Caco-2 (cell line): ENCODE data around the gene TENM3. TPM values are rescaled to one million over a fixed set of nuclear protein-coding genes. Genes with fewer than 3 reads are reported as not detected.

Experiments
- BruUV-seq: library from RNA; stranded (reverse); fragments of 400-500 nt; replicated peaks from 2 replicates; lab custom pipeline; 2021; lab: Mats Ljungman, UMichigan
- CTCF ChIA-PET: fragments of 300-600 bp; sonication (Branson Sonifier 250); formaldehyde crosslinking; loops from one replicate; lab custom pipeline; 2022; ENCODE audit warnings: antibody characterized with exemption; lab: Charles Lee
- POLR2A ChIA-PET: fragments of 300-600 bp; sonication (Branson Sonifier 250); formaldehyde crosslinking; loops from one replicate; lab custom pipeline; 2022; ENCODE audit warnings: antibody characterized with exemption; lab: Charles Lee
- DNase-seq, 2 experiments: peaks; one replicate each; pipeline versions ENCODE4 v3.0.0 to v3.0.0-alpha.2; 2020 to 2022
- H3K27me3 ChIP-seq: replicated peaks from 2 replicates; pipeline ENCODE4 v1.6.0; 2011; ENCODE audit warnings: low read length; ENCODE audit not compliant: control insufficient read depth, insufficient read depth
- H3K36me3 ChIP-seq: 2 replicates; pipeline ENCODE4 v1.5.1; 2011; ENCODE audit warnings: low read length; ENCODE audit not compliant: control insufficient read depth, insufficient read depth
- H3K4me1 ChIP-seq: fragments of 250-450 bp; sonication (Bioruptor Pico); 2 replicates; pipeline ENCODE4 v1.5.1; 2020; ENCODE audit warnings: mild to moderate bottlenecking
- H3K4me3 ChIP-seq: 2 replicates; pipeline ENCODE4 v1.5.1; 2011; ENCODE audit warnings: low read depth, mild to moderate bottlenecking, control low read depth, low read length
- H3K9me3 ChIP-seq: fragments of 250-450 bp; sonication (Bioruptor Pico); 2 replicates; pipeline ENCODE4 v1.5.1; 2020; ENCODE audit warnings: mild to moderate bottlenecking, moderate library complexity
- H3K27ac Mint-ChIP-seq: one replicate; pipeline ENCODE4 v1.8.0; 2022; ENCODE audit warnings: mixed read lengths; ENCODE audit not compliant: unreplicated experiment
- H3K27me3 Mint-ChIP-seq: one replicate; pipeline ENCODE4 v1.8.0; 2022; ENCODE audit warnings: mixed read lengths; ENCODE audit not compliant: insufficient read depth, unreplicated experiment
- H3K36me3 Mint-ChIP-seq: one replicate; pipeline ENCODE4 v1.8.0; 2022; ENCODE audit warnings: mild to moderate bottlenecking, mixed read lengths; ENCODE audit not compliant: insufficient read depth, unreplicated experiment
- H3K4me1 Mint-ChIP-seq: one replicate; pipeline ENCODE4 v1.8.0; 2022; ENCODE audit warnings: low read depth, mixed read lengths; ENCODE audit not compliant: unreplicated experiment
- H3K4me3 Mint-ChIP-seq: one replicate; pipeline ENCODE4 v1.8.0; 2022; ENCODE audit warnings: mild to moderate bottlenecking, moderate library complexity, mixed read lengths; ENCODE audit not compliant: unreplicated experiment
- H3K9me3 Mint-ChIP-seq: one replicate; pipeline ENCODE4 v1.8.0; 2022; ENCODE audit warnings: mixed read lengths; ENCODE audit not compliant: unreplicated experiment
- CTCF ChIP-seq, 2 experiments: fragments of 200-600 bp in 1 of 2; IDR thresholded peaks; 1 replicate in 1 of 2; 2 replicates in 1 of 2; pipeline versions ENCODE4 v1.5.1 to v1.8.0; 2011 to 2022; ENCODE audit warnings: antibody characterized with exemption in 1 of 2, control low read depth in 1 of 2, inconsistent platforms in 1 of 2, low read depth in 1 of 2, low read length in 1 of 2, mild to moderate bottlenecking in 1 of 2, moderate library complexity in 1 of 2; ENCODE audit not compliant: insufficient read depth in 1 of 2, severe bottlenecking in 1 of 2, unreplicated experiment in 1 of 2
- intact Hi-C: fragments of 100-400 bp; cut with micrococcal nuclease; formaldehyde crosslinking; loops from one replicate; pipeline ENCODE4 v1.10.0; 2022; ENCODE audit not compliant: unreplicated experiment
- total RNA-seq: library from RNA; stranded (reverse); gene quantifications from 2 replicates; pipeline ENCODE4 v1.2.3, GENCODE V29; 2022

Gene TENM3
- total RNA-seq, 1 experiment from 2014 or later: 94.7 TPM

GRCh38 chr4:182548156-182548555, 305.0 kb downstream of the TENM3 start:
- H3K27ac Mint-ChIP-seq: no peak overlapping the region
- DNase-seq: no peak
- POLR2A ChIA-PET: no interaction called here
- CTCF ChIA-PET: no interaction called here
- H3K9me3 ChIP-seq: no peaks in the 10 kb centered on the region
- no peaks in the 10 kb centered on the region for H3K9me3 Mint-ChIP-seq
- no peaks in the 10 kb centered on the region for H3K27me3 Mint-ChIP-seq
- H3K4me3 Mint-ChIP-seq: no peak overlapping the region
- intact Hi-C loops: no loop called here
- no peak for TF ChIP-seq CTCF (IDR thresholded peaks at IDR 0.05; ENCODE audit: insufficient read depth in 1 of 2, low read depth in 1 of 2, low read length in 1 of 2, severe bottlenecking in 1 of 2, unreplicated experiment in 1 of 2)
- H3K4me3 ChIP-seq: no peak overlapping the region
- H3K27me3 ChIP-seq: no peaks in the 10 kb centered on the region
- peaks cover 9% of the 10 kb centered on the region for H3K36me3 Mint-ChIP-seq
- no TSS peak for BruUV-seq
- H3K4me1 Mint-ChIP-seq: peaks cover 5% of the 10 kb centered on the region
- H3K4me1 ChIP-seq: no peaks in the 10 kb centered on the region
- H3K36me3 ChIP-seq: no peaks in the 10 kb centered on the region; the same call in 1 of the 2 replicates

- Mint-ChIP-seq H3K9me3 (no peaks in the 10 kb centered on the region), H3K36me3 (peaks cover 7% of the 10 kb centered on the region), H3K4me1 (peaks cover 12% of the 10 kb centered on the region), H3K4me3 (no peak overlapping the region), H3K27me3 (no peaks in the 10 kb centered on the region), H3K27ac (no peak overlapping the region)
- no peaks in the 10 kb centered on the region for H3K27me3 ChIP-seq
- no peak for TF ChIP-seq CTCF (IDR thresholded peaks at IDR 0.05; ENCODE audit: insufficient read depth in 1 of 2, low read depth in 1 of 2, low read length in 1 of 2, severe bottlenecking in 1 of 2, unreplicated experiment in 1 of 2)
- intact Hi-C loops: no loop called here
- DNase-seq: no peak
- no peaks in the 10 kb centered on the region for H3K4me1 ChIP-seq
- no peaks in the 10 kb centered on the region for H3K9me3 ChIP-seq
- BruUV-seq: no TSS peak
- ChIA-PET CTCF (no interaction called here), POLR2A (no interaction called here)
- no peak overlapping the region for H3K4me3 ChIP-seq
- no peaks in the 10 kb centered on the region; the same call in 1 of the 2 replicates for H3K36me3 ChIP-seq
Observed at GRCh38 chr4:182549356-182549755, 306.2 kb downstream of the TENM3 start.

- Histone ChIP-seq H3K27me3 (no peaks in the 10 kb centered on the region), H3K36me3 (no peaks in the 10 kb centered on the region), H3K4me1 (no peaks in the 10 kb centered on the region), H3K4me3 (no peak overlapping the region), H3K9me3 (no peaks in the 10 kb centered on the region)
- Mint-ChIP-seq H3K4me3 (no peak overlapping the region), H3K4me1 (peaks cover 14% of the 10 kb centered on the region), H3K9me3 (no peaks in the 10 kb centered on the region), H3K36me3 (peaks cover 2% of the 10 kb centered on the region), H3K27me3 (no peaks in the 10 kb centered on the region), H3K27ac (no peak overlapping the region)
- BruUV-seq: no TSS peak
- CTCF ChIA-PET: no interaction called here
- TF ChIP-seq CTCF (IDR thresholded peaks at IDR 0.05; ENCODE audit: insufficient read depth in 1 of 2, low read depth in 1 of 2, low read length in 1 of 2, severe bottlenecking in 1 of 2, unreplicated experiment in 1 of 2): no peak
- intact Hi-C loops: no loop called here
- no peak for DNase-seq
- POLR2A ChIA-PET: no interaction called here
Observed at GRCh38 chr4:182552948-182553347, 309.7 kb downstream of the TENM3 start.
